HG02973 (cell line): Measurements from ENCODE around the gene MN1.

Experiments
- ATAC-seq: cut with Tn5 transposase; IDR thresholded peaks from one replicate; pipeline ENCODE4 v1.9.1; 2021; ENCODE audit warnings: moderate library complexity; ENCODE audit not compliant: unreplicated experiment

Gene MN1

DNA sequence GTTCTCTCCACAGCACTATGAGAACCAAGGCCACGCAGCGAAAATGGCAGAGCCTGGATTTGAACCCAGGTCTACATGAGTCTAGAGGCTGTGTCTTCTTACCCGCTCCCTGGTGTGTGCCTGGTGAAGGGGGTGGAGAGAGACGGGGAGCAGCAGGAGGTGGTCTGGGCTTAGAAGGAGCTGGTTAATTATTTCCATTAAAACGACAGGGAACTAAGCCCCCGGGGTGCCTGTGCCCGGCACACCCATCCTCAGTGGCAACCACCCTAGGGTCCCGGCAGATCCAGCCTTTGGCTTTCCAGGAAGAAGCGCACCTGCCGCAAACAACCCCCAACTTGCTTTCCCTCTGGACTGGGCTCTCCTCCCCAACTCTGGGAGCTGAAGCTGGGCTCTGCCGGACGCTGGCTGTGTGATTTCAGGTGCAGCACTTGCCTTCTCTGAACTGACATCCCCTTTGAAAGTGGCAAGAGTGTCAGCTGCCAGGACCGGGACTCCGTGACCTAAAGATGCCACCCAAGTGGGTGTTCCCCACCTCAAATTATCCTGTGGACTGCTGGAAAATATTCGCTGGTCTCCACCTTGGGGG, 35.8 kb downstream of the MN1 start:
- no peak for ATAC-seq

DNA sequence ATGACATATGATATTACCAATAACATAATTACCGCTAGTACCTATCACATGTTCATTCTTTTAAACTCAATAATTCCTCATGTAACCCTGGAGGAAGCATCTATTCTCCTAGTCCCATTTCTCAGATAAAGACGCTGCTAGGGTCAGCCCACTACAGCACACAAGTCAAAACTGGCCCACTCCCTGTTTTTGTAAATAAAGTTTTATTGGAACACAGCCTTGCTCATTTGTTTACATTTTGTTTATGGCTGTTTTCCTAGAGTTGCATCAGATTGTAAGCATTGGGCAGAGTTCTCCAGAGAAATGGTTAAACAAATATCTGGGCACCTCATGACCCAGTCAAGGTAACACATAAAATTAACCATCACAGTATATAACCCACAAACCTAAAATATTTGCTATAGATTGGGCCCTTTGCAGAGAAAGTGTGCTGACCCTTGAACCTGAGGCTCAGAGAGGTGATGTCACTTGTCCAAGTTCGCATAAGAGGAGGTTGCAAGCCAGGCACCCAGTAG, 36.8 kb downstream of the MN1 start:
- no peak for ATAC-seq

DNA sequence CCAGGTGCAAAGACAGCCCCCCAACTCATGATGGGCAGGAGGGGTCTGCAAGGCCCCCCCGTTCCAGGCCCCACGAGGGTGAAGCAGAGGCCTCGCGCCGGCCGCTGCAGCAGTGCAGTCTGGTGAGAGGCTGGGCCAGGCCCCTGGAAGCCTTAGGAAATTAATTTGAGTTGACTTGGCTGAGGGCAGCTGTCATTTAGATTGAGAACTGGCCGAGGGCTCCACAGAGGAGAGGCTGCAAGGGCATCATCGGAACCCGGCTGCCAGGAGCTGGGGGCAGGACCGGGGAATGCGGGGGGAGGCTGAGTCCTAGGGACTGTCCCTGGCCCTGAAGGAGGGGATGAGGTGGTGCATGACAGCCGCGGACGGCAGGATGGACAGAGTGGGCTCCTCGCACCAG, 39.9 kb downstream of the MN1 start:
- ATAC-seq, result no peak

DNA sequence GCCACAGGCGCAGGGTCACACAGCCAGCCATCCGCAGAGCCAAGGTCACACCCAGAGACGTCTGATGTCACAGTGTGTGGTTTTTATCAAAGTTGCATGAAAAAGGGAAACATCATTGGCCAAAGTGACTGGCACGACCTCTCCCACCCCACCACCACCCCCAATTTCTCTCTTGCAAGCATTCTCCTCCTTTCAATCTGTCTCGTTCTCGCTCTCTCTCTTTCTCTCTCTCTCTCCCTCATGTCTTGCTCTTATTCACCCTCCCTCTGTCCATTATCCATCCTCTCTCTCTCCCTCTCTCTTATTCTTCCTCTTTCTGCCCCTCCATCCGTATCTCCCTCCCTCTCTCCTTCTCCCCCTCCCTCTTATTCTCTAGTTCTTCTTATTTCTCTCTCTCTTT, 40.6 kb downstream of the MN1 start:
- ATAC-seq, result no peak

DNA sequence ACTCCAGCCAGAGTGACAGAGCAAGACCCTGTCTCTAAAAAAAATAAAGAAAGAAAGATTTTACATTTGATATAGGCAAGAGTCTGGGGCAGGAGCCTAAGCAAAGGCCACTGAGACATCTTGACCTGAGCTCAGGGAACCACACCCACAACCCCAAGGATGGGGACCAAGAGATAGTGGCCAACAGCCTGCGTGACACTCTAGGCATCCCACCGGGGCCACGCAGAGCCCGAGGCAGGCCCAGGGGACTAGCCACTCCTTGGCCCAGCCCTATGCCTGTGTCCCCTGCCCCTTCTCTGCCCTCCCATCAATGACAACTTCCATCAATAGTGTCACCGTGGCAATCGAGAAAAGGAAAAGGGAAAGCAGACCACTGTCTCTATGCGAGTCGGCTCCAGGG, 41.1 kb downstream of the MN1 start:
- no peak for ATAC-seq

DNA sequence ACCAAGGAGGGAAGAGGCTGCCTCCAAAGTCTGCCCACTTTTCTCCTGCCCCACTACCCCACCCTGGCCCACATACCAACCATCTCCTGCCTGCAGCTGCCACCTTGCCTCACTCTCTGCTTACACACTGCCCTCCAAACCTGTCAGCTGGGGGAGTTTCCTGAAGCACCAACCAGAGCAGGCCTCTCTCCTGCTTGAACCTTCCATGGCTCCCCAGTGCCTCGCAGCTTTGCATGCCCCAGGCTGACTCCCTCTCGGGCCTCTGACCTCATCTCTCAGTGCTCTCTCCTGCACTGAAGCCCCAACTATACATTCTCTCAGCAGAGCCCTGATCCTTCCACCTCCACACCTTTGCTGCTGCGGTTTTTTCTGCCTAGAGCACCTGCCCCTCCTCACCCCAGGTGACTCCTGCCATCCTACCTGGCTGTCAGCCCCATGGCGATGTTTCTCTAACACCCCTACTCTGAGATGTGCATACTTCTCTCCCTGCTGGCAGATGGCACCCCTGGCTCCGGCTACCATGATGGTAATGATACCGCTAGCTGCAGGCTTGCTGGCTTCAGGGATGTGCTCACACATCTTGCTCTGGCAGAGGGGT, 43.5 kb downstream of the MN1 start:
- ATAC-seq, result no peak

DNA sequence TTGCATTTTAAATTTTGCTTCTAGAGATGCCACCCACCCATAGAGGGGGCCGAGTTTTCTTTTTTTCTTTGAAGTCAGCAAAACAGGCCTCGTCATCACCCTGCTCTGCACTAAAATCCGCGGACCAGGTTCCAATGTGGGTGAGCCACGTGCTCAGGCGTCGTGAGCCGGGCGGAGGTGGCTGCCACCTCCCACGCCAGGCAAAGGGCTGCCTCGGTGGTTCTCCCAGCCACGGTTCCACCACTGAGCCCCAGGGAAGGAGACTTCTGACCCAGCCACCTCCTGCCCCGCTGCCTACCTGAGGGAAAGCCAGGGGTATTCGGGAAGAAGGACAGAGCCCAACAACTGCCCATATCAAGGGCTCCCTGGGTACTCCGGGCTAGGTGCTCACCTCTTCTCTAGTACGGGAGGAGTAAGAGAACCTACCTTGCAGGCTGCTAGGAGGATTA, 45.3 kb downstream of the MN1 start:
- ATAC-seq, result no peak

DNA sequence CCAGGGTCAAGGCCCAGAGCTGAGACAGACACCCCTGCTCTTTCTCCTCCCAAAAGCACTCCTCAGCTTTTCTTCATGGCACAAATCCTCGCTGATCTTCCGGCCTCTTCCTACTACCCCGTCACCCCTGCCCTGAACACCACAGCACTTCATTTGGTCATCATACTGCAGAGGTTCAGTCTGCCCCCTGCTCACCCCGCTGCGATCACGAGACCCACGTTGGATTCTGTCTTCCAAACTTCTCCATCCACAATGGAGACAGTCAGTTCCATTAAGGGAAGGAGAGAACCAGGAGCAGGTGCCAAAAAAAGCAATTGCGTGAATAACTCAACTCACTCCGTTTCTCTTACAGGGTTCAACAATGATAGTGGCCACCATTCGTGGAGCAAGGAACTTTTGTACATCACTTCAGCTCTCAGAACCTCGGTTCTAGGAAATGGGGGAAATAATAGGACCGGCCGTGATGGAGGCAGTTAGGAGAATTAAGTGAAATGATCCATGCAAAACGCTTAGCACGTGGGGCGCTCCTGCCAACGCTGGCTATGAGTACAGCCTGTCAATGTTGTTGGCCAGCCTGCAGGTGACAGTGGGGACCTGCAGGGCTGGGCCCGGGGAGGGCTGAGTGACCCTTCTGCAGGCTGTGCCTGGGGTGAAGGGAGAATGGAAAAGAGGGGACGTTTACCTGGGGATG, 45.9 kb downstream of the MN1 start:
- no peak for ATAC-seq

DNA sequence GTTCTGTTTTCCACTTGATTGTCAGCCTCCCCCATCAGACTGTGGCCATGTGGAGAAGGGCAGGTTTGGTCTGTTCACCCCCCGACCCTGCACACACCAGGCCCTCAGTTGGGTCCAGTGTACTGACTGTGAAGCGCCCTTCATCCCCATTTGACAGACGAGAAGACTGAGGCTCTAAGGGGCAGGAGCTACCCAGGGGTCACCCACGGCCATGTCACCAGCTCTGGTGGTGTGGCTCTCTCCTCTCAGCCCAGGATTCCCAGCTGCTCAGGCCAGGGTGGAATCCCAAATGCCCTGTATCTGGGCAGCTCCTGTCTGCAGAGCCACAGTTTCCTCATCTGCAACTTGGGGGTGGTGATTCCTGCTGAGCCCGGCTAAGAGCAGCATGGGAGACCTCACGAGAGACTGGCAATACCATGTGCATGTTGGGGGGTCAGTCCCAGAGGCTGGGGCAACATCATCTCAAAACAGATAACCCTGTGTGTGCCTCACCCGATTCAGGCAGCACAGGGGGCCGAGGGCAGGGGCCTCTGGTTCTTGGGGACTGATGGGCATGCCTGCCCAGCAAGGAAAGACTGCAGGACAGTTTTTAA, 46.6 kb downstream of the MN1 start:
- no peak for ATAC-seq

DNA sequence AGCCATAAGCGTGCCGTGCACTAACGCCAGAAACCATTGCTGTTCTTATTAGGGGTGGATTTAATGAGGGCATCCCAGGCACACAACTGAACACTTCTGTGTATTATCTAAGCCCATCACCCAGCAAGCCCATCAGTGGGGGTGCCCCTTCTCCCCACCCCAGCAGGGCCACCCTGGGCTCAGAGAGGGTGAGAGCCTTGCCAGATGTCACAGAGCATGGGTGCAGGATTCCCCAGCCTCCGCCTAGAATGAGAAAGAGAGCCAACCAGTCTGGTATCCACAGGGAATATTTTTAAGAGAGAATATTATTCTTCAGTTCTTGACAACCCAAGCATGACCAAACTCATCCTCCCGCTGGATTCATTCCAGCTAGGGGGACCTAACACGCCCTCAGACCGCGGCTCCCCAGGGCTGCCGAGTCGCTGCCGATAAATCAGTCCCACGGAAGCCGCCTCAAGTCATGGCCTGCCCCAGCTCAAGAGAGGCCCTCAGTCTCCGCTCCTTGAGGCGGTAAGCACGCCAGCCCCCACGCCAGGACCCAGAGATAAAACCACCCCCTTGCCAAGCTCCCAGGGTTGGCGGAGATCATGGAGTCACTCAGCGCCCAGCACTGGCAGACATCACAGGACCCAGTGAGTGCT, 47.2 kb downstream of the MN1 start:
- ATAC-seq, result no peak

DNA sequence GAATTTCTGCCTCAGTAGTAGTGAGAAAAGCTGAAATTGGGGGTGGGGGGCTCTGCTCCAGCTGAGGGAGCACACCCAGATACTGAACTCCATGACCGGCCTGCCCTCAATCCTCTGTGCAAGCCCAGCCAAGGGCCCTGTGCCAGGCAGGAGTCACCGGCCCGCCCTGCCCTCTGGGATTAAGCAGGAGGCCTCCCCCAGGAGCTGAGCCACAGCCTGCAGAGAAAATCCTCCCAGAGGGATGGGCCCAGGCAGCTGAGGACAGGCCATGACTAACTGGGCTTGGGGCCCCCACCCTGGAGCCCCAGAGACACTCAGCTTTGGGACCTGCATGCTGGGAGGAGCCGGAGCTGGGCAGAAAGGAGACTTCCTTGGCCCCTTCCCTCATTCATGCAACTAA, 48.8 kb downstream of the MN1 start:
- no peak for ATAC-seq

DNA sequence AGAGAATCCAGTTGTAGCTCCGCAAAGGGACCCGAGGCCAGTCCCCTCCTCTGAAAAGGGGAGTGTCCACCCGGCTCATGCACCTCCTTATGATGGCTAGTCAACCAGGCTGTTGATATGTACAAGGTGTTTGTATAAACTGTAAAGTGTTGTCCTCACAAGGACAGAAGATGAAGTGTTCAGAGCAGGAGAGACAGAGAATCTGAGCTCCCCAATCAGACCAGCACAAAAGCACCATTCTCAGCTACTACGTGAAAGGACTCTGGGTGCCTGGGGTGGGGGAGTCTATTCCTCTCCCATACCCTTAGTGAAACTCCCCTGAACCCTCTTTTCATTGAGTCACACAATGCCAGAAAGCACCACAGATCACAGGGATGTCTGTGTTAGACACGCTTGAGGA, 49.4 kb downstream of the MN1 start:
- no peak for ATAC-seq

DNA sequence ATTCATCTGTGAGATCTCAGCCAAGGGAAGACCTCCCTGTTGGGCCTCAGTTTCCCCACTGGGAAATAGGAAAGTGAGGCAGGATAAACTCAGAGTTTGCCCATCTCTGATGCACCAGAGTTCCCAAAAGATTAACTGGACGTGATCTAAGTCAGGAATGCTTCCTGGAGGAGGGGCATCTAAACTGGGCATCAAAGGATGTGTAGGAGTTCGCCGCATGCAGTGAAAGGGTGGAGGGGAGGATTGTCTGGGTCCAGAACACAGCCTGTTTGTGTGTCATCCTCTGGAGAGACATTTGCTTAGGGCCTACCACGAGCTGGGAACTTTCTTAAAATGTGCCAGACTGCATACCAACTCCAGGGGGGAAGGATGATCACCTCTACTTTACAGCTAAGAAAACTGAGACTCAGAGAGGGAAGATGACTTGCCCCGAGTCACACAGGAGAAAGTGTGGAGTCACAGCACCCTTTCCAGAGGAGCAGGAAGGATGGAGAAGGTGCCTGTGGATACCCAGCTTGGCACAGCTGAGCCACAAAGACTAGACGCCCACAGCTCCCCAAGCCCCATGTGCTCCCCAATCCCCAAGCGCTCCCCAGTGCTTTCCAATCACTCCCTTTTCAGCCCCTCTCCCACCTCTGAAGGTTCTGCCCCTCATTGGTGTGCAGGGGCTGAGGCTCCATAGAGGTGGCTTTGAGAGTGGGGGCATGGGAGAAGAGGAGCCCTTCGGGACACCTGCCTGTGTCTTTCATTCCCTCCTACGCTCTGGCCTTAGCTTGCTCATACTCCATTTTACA, 50.1 kb downstream of the MN1 start:
- ATAC-seq, result no peak

DNA sequence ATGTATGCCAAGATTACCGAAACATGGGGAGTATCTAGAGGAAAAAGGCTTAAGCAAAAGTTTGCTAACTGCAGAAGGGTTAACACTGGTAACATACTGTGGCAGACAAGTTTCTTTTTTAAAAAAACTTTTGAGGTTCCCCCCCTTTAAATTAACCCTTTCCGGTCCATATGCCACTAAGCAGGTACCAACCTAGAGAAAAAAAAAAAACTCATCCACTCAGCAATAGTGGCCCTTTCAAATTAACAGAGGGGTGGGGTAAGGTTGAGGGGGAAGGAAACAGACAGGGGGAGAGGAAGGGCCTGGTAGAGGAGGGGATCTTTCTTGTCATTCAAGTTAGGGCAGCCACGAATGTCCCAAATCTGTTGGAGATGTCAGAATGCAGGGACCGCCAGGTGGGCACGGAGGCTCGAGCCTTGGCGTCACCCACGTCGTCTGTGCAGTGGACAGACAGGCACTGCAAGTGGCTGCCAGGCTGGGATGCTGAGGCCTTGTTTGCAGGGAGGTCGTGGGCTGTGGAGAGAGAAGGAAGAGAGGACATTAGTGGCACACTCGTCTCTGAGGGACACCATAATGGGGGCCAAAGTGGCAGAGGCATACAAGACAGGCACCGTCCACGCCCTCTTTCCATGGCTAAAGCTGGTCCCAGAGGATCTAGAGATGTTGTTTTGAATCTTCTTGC, 50.8 kb downstream of the MN1 start:
- ATAC-seq, result no peak

DNA sequence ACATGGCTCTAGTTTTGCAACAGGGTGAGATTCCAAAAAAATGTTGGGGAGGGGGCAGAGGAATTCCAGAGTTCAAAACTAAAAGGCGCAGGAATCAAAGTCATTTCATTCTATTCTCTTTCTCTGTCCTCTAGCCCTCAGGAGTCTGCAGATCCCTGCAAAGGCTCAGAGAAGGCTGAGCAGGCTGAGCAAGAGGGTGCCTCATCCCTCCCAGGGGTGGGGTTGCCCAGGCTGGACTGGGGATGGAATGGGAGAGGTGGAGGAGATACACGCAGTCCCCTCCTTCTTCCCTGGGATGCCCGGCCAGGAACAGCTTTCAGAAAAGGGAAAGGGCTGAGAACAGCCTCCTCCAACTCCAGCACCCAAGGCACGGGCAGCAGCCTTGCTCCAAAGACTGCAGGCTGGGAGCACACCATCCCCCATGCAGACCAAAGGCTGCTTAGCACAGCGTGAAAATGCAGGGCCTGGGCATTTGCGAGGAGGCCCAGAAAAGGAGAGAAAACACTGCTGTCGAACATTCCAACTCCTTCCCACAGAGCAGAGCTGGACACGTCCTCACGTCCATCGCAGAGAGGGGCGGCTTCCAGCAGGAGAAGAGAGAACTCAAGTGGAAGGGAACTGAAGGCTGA, 51.8 kb downstream of the MN1 start:
- no peak for ATAC-seq

DNA sequence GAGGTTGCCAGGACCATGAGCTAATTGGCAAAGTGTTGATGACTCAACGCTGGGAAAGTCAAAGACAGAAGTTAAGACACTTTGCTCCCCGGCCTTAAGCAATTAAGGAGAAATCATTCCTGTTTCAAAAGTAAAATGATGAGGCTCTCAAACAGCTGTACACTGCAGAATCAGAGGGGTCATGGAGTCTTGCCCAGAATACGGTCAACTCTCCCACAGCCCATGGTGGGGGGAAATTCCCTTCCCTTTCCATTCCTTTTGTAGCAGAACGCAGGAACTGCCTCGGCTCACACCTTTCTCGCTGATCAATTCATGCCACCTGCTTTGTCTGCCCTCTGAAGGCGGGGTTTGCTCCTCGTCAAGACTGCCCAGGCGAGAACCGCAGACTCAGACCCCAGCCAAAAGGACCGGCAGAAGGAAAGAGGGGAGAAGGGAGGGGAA, 52.8 kb downstream of the MN1 start:
- no peak for ATAC-seq

DNA sequence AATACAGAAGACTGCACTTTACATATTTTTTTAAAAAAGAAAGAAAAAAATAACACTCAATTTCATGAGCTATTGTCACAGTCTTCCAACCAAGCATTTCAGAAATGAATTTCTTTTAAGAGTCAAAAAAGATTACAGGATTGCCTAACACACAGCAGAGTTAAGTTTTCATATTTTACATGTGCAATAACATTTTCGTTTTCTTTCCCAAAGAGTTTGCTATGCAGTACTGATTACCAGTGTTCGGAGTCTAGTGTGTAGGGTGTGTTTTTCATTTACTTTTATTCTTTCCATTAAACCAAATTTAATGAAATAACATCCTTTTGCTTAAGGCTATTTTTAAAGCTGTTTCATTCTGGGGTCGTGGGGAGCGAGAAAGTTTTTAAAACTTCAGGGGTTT, 53.2 kb downstream of the MN1 start:
- no peak for ATAC-seq

DNA sequence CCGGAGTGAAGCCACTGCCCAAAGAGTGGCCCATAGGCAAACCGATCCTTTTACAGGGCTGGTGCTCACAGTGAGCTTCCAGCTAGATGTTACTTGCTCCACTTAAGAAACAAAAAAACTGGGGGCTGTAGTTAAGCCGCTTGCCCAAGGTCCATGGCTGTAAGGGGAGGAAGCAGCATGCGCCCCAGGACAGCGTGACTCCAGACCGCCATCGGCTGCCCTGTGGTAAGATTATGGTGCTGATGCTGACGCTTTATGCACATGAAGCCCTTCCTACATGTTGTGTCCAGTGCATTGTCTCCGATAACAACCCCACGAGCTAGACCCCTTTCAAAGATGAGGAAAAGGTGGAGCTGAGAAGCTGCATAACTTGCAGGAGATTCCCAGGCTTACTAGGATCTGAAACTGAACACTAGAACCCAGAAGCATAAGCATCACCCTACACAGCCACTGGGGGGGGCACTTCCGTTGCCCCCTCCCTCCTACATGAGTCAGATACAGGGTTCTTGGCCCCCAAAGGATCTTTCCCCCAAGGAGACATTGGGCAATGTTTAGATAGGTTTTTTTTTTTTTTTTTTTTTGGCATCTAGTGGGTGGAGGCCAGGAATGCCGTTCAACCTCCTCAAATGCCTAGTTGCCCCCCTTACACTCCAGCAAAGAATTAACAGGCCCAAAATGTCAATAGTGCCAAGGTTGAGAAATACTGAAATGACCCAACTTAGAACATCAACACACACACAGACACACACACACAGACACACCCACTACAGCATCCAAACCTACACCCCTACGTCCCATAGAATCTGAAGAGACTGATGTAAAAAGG, 53.9 kb downstream of the MN1 start:
- ATAC-seq, result no peak

DNA sequence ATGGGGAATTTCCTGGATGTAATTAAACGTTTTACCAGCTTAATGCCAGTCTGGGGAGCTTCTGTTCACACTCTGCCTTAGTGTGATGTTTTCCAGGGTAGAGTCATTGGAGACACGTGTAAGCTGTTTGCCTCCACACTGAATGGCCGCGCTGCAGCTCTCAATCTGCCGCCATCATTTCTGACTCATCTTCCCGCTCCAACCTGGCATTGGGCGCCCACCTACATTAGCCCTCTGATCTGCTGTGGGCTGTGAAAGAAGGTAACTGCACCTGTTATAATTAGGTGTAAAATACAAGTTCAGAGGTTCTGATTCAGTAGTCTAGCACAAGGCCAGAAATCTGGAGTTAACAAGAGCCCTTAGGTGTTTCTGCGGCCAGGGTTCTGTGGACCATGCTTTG, 54.6 kb downstream of the MN1 start:
- no peak for ATAC-seq
